Activated naive CD4-positive, alpha-beta T cell treated with anti-CD3 and anti-CD28 coated beads, Interleukin-2, amount 50 U/mL, for 16 hours (primary cell): ENCODE results near the gene HECW1.
A peak's percentile ranks its signal among the peaks of the same experiment; 100 is the strongest.

ENCODE experiments used
- DNase-seq: peaks from one replicate; pipeline ENCODE4 v3.0.0-alpha.2; 2020

HECW1 gene

GRCh38 chr7:43384616-43385308 is 272.3 kb downstream of the HECW1 start:
- DNase-seq: no peak

- no peak for DNase-seq
These were observed 272.8 kb downstream of the HECW1 start for GRCh38 chr7:43385309-43385680.

GRCh38 chr7:43385856-43386255 is 273.4 kb downstream of the HECW1 start:
- no peak for DNase-seq

DNA sequence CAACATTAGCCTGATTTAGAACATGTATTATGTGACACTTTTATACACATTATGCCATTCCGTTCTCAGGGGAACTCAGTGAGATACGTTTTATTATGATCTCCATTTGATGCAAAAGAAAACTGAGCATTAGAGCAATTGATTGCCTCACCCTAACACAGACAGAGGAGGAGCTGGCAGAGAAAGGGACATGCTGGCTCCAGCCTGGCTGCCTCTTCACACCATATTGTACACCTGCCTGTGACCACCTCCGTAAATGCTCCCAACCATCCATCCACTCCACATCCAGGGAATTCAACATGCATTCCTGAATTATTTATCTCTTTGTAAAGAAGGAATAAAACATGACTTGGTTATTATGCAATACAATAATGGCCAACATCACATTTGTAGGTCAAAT is 275.5 kb downstream of the HECW1 start:
- no peak for DNase-seq

DNA sequence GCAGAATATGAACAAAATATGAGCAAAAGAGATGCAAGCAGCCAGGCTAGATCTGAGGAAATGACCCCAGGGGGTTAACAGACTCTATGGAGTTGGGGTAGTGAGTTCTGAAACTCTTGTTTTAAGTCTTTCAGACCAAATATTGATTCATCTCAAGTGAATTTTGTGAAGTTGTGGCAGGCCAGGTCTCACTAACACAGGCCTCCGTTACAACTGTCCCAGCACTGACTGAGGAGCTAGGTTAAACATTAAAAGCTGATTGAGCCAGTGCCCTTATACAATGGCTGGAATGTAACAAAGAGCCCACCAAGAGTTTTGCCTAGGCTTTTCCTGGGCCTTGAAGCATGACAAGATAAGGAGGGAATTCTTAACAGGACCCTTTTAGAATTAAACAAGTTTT is 278.1 kb downstream of the HECW1 start:
- no peak for DNase-seq

DNA sequence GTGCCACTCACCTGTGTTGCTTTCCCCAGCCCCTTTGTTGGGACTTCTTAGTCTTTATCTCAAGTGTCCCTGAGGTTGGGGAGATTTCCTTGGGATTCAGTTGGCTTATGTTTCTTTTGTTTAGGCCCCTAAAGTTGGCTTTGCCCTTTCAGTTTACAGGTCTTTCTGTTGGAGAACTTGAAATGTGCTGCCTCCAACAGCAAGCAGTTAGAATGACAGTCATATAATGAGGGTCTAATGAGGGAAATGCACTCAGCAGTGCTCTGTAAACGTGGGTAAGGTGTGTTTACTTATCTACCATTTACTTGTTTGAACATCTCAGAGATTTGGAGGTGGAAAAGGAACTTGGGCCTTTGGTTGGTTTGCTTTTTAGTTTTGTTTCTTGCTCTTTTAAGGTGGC is 279.1 kb downstream of the HECW1 start:
- DNase-seq: no peak

DNA sequence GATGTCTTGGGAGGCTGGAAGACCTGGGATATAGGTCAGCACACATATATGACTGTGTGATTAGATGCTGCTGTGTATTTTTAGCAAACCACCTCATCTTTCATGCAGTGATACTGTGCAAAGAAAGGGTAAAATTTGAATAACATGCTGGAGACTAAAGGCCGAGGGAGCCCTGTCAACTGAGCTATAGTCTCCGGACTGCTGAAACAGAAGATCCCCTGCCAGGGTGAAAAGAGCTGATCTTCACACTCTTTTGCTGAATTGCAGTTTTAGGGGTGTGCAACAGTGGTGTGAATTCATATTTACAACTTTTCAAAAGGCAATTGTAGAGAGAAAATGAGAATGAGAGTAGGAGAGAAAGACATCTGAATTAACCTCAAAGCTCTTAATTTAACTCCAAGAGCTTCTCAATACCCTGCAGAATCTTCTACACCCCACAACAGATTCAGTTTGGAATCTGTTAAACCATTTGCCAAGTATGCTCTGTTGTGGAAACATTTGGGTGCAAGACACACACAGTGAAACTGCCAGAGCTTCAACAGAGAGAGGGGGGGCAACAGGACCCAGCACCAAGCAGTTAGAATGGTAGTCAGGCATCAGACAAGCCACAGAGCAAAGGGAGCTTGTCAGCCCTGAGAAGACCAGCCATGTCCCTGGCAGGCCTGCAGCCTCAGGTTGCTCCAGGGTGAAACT is 280.3 kb downstream of the HECW1 start:
- no peak for DNase-seq

- DNase-seq: no peak
These were observed 282.1 kb downstream of the HECW1 start for GRCh38 chr7:43394441-43395130.

- DNase-seq: no peak
These were observed 282.9 kb downstream of the HECW1 start for GRCh38 chr7:43395351-43395750.

GRCh38 chr7:43396187-43396740 is 283.8 kb downstream of the HECW1 start:
- no peak for DNase-seq

DNA sequence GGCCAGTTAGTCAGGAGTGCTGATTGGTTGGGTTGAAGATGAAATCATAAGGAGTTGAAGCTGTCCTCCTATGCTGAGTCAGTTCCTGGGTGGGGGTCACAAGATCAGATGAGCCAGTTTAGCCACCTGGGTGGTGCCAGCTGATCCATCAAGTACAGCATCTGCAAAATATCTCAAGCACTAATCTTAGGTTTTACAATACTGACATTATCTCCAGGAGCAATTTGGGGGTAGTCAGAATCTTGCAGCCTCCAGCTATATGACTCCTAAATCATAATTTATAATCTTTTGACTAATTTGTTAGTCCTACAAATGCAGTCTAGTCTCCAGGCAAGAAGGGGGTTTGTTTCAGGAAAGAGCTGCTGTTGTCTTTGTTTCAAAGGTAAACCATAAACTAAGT is 286.4 kb downstream of the HECW1 start:
- DNase-seq: no peak

- DNase-seq: no peak
These were observed 293.5 kb downstream of the HECW1 start for GRCh38 chr7:43405948-43406347.

GRCh38 chr7:43406961-43407360 is 294.5 kb downstream of the HECW1 start:
- DNase-seq: no peak

DNA sequence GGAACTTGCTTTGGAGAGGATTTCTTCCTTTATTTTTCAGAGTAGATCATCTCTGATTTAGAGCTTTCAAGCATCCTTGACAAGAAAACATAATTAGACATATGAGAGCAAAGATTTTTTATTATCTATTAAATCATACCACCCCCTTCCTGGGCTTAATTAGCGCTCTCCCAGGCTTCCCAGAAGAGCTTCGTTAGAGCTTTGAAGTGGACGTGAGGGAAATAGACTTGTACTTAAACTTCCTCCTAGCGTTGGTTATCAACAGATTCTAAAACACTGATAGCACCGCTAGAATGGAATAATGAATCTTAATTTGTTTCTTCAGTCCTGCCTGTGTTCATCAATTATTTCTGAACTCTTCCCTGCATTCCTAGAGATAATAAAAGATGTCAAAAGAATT is 296.5 kb downstream of the HECW1 start:
- DNase-seq: no peak

- no peak for DNase-seq
These were observed 305.0 kb downstream of the HECW1 start for GRCh38 chr7:43417455-43417854.

GRCh38 chr7:43430411-43430810 is 318.0 kb downstream of the HECW1 start:
- no peak for DNase-seq

- DNase-seq: no peak
These were observed 318.7 kb downstream of the HECW1 start for GRCh38 chr7:43431020-43431595.

- DNase-seq: no peak
These were observed 321.2 kb downstream of the HECW1 start for GRCh38 chr7:43433639-43434038.

- DNase-seq: no peak
These were observed 324.6 kb downstream of the HECW1 start for GRCh38 chr7:43437001-43437400.

DNA sequence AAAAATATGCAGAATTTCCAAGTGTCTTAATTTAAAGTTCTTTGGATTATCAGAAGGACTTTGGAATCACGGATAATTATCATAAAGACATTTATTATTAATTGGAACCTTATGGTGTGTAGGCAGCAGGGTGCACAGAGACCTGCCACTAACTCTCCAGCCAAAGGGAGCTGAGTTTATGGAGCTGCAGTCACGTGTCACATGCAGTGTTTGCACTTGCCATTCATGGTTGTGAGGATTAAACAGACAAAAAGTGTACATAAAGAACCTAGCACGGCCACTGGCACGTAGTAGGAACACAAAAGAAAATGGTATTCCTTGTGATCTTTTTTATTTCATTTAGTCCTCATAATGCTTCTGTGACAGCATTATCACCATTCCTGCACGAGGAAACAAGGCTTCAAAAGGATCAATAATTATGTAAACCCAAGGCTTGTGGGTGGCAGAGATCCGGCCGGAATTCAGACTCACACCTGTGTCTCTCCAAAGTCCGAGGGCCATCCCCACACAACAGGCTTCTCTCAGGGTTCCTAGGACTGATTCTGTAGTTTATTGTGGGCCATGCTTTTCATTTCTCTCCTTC is 326.5 kb downstream of the HECW1 start:
- no peak for DNase-seq

GRCh38 chr7:43439631-43440401 is 327.4 kb downstream of the HECW1 start:
- peak; percentile 55 for DNase-seq
